MM.1S (cell line): ENCODE measurements around the gene ADGRL3.

Source experiments
- CTCF ChIP-seq: fragments of 300-600 bp; sonication (generic); IDR thresholded peaks from 2 replicates; pipeline ENCODE4 v1.5.1; 2016; ENCODE audit warnings: antibody characterized with exemption, low read length, mixed read lengths
- EZH2 ChIP-seq: fragments of 300-600 bp; sonication (generic); optimal IDR thresholded peaks from 2 replicates; pipeline ENCODE3; 2017; ENCODE audit warnings: low read depth, mild to moderate bottlenecking, antibody characterized with exemption, low read length, mixed read lengths
- EZH2phosphoT487 ChIP-seq: fragments of 300-600 bp; sonication (generic); IDR thresholded peaks from 2 replicates; pipeline ENCODE4 v1.6.1; 2018; ENCODE audit warnings: antibody characterized with exemption, low read length

GRCh38 chr4:62093735-62094134 is 893.6 kb downstream of the ADGRL3 start:
- TF ChIP-seq CTCF, result no peak
- TF ChIP-seq EZH2phosphoT487, result no peak
- no peak for TF ChIP-seq EZH2
